ENCODE data around the gene ZNF234.
A peak's percentile ranks its signal among the peaks of the same experiment; 100 is the strongest.
"Not testable (repeated sequence)": the region's sequence is repeated elsewhere in the genome, so short reads cannot be mapped to it uniquely, and the experiment has no call there.

Gene ZNF234

GRCh38 chr19:44141191-44142058, at the start of gene ZNF234:
TSS of gene ZNF234 (plus strand) at chr19:44141554. CDS start at chr19:44144633, 3,079 bp downstream.
- no peak for DNase-seq

DNA sequence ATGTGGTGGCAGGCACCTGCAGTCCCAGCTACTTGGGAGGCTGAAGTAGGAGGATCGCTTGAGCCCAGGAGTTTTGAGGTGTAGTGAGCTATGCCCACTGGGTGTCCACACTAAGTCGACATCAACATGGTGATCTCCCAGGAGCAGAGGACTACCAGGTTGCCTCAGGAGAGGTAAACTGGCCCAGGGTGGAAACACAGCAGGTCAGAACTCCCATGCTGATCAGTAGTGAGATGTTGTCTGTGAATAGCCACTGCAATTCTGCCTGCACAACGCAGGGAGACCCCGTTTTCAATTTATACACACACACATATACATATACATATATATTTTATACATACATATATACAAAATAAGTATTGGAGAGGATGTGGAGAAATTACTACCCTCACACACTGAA, 49.2 kb upstream of the ZNF234 start:
- no peak for DNase-seq

DNA sequence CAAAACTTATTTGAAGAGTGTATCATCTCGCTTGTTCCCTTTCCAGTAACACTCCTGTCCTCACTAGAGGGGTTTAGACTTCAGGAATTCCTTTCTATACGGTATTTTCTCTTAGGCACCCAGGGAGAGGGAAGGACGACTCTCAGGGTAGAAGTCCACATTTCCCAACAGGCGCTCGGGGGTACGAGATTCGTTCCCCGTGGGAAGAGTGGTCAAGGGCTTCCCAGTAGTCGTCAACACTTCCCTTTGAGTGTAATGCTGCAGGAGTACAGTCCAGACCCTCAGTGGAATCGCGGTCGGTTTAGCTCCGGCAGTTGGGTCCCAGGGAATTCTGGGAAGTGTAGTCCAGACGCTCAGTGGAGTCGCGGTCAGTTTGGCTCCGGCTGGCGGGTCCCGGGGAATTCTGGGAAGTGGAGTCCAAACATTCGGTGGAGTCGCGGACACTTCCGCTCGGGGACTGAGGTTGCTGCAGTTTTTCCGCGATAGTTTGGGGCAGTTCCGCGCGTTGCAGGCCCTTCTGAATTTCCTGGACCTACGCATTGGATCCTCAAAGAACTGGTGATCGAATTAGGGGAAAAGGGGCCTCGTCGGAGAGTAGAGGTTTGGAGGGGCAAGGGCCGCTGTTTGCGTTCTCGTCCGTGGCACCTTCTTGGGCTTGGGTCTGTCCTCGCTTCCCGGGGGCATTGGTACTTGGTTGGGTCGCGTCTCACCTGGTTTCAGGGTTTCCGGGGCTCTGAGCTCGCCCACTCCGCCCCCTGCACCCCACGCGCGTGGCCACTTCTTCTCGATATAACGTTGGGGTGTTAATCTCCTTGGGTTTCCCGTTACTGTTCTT, 47.2 kb upstream of the ZNF234 start, which contains the start of gene ZNF224:
ZNF224 (plus strand) TSS at position 431 of the 835 bp plus-strand sequence. CDS start 3,513 bp downstream, outside the sequence.
- peak; percentile 91 for DNase-seq

GRCh38 chr19:44107751-44108150, 33.6 kb upstream of the ZNF234 start:
- DNase-seq: no peak

DNA sequence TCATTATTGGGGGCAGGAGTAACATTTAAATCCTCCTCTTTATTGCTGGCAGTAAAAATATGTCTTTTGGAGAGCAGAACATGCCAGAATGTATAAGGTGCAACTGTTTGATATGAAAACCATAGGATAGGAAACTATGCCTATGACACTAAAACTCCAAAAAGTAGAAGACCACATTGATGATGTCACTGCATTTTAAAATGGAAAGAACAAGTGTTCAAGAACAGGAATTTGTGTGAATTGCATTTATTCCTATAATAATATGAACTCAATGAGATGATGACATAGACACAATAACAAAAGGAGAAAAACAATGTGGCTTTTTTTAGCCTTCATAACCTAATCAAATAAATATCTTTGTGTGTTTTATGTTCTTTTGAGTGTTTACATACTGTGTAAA, 31.9 kb upstream of the ZNF234 start:
- no peak for DNase-seq

DNA sequence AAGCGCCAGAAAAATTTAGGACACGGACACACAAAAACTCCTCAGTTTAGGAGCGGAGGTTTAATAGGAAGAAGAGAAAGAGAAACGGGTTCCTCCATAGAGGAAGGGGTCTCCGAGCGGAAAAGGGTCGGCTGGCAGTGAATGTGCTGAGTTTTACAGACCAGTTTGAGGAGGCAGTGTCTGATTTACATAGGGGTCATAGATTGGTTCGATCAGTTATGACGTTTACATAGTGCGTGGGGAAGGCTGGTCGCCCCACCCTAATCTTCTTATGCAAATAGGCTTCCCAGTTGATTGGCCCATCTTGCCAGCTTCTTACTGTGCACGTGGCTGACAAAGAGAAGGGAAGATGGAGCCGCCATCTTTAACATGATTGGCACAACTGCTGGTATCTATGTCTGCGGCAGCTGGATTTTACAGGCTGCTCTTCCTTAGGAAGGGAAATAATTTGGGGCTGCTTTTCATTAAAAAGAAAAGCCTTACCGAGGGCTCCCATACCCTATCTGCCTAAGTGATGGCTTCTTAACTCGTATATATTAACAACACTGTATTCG, 29.4 kb upstream of the ZNF234 start:
- no peak for DNase-seq

GRCh38 chr19:44112802-44113137, 28.6 kb upstream of the ZNF234 start:
- DNase-seq: no peak

GRCh38 chr19:44113138-44113783, 28.1 kb upstream of the ZNF234 start, which contains the start of gene ZNF225:
TSS of gene ZNF225 (plus strand) at chr19:44113399. CDS start at chr19:44115828, 2,429 bp downstream.
- DNase-seq: peak; percentile 98

DNA sequence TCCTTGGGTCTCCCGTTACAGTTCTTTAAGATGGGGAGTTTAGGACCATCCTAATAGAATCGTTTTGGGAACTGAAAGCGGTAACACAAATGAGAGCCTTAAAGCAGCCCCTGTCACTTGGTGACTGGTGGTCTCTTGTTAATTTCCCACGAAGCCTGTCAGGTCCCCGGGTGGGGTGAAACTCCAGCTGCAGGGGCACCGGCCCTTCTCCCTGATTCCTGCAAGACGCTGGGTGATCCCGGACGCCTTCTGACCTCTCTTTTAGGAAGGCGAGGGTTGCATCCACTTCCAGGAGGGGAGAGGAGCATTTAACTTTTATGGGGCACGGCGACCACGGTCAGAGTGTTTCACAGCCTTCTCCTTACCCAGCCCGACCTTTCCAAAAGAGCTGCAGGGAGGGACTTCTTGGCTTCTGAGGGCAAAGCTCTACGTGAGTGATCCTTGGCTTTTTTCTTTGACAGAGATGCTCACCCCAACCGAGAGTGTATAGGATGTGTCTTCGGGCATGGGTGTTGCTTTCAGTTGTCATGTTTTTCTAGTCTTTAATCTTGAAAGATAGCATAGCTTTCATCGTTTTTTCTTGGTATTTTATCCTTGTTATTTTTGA, 27.5 kb upstream of the ZNF234 start:
- no peak for DNase-seq

DNA sequence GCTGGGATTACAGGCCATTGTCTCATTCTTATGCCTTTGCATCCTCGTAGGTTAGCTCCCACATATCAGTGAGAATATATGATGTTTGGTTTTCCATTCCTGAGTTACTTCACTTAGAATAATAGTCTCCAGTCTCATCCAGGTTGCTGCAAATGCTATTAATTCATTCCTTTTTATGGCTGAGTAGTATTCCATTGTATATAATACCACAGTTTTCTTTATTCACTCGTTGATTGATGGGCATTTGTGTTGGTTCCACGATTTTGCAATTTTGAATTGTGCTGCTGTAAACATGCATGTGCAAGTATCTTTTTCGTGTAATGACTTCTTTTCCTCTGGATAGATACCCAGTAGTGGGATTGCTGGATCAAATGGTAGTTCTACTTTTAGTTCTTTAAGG, 20.2 kb upstream of the ZNF234 start:
- DNase-seq: not testable (repeated sequence)

DNA sequence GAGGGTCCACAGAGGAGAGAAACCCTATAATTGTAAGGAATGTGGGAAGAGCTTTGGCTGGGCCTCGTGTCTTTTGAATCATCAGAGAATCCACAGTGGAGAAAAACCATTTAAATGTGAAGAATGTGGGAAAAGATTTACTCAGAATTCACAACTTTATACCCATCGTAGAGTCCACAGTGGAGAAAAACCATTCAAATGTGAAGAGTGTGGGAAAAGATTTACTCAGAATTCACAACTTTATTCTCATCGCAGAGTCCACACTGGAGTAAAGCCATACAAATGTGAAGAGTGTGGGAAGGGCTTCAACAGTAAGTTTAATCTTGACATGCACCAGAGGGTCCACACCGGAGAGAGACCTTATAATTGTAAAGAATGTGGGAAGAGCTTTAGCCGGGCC, 9.4 kb upstream of the ZNF234 start:
- no peak for DNase-seq

DNA sequence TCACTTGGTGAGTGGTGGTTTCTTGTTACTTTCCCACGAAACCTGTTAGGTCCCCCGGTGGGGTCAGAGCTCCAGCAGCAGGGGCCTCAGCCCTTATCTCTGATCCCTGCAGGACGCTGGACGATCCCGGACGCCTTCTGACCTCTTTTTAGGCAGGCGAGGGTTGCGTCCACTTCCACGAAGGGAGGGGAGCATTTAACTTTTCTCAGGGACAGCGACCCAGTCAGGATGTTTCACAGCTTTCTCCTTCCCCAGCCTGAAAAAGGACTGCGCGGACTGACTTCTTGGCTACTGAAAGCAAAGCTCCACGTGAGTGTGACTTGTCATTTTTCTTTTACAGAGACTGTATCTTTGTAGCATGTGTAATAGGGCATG, 692 bp downstream of the ZNF234 start:
- DNase-seq: no peak

DNA sequence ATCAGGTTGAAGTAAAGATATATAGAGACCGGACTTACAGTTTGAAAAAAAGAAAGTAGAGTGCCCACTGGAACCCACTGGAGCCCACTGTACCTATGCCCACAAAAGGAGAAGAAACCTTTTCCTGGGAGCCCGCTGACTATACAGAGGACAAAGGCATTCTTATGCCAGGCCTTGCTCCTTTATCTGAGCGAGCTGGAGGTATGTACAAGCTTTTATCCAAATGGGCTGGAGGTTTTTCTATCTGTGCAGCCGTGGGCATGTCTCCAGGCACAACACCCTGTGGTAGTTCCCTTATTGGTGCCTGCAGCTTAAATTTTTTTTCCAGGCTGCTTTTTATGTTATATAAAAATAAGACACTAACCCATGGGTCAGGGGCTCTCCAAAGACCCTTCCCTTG, 8.4 kb downstream of the ZNF234 start:
- no peak for DNase-seq

DNA sequence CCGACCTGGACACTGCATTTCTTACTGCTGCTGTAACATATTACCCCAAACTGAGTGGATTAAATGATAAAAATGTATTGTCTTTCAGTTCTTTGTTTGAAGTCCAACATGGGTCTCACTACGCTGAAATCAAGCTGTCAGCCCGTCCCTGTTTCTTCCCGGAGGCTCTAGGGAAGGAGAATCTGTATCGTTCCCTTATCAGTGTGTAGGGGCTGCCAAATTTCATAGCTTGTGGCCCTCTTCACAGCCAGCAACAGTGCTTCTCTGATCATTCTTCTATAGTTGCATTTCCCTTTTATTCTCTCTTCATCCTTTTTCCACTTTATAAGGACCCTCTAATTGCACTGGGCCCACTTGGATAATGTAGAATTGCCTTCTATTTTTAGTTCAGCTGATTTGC, 10.1 kb downstream of the ZNF234 start:
- no peak for DNase-seq

DNA sequence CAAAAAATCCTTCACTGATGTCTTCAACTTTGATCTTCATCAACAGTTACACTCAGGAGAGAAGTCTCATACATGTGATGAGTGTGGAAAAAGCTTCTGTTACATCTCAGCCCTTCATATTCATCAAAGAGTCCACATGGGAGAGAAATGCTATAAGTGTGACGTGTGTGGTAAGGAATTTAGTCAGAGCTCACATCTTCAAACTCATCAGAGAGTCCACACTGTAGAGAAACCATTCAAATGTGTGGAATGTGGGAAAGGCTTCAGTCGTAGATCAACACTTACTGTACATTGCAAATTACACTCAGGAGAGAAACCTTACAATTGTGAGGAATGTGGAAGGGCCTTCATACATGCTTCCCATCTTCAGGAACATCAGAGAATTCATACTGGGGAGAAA, 15.1 kb downstream of the ZNF234 start:
- no peak for DNase-seq

DNA sequence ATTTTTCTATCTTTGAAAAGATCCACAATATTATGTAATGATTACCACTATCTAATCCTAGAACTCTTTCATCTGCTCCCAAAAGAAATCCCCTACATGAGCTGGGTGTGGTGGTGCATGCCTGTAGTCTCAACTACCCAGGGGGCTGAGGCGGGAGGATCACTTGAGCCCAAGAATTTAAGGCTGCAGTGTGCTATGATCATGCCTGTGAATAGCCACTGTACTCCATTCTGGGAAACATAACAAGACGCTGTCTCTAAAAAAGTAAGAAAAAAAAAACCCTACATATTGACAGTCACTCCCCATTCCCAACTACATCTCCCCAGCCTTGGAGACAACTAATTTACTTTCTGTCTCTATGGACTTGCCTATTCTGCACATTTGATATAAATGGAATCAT, 22.4 kb downstream of the ZNF234 start:
- no peak for DNase-seq

GRCh38 chr19:44164327-44164672, 22.9 kb downstream of the ZNF234 start:
- no peak for DNase-seq

- peak; percentile 98 for DNase-seq
Measured at GRCh38 chr19:44164673-44165512, 23.5 kb downstream of the ZNF234 start, which contains the start of gene ZNF226. TSS of gene ZNF226 (plus strand) at chr19:44165100. CDS start at chr19:44170081, 4,981 bp downstream.

GRCh38 chr19:44170660-44171059, 29.3 kb downstream of the ZNF234 start:
- DNase-seq: not testable (repeated sequence)

GRCh38 chr19:44176590-44176989, 35.2 kb downstream of the ZNF234 start:
- DNase-seq: no peak

- no peak for DNase-seq
Measured at GRCh38 chr19:44180968-44181367, 39.6 kb downstream of the ZNF234 start.

- DNase-seq: no peak
Measured at GRCh38 chr19:44182145-44182544, 40.8 kb downstream of the ZNF234 start.
